ENCODE measurements around the gene PPM1N.
A peak's percentile ranks its signal among the peaks of the same experiment; 100 is the strongest.
"Not testable (repeated sequence)": the region's sequence is repeated elsewhere in the genome, so short reads cannot be mapped to it uniquely, and the experiment has no call there.

Gene PPM1N

DNA sequence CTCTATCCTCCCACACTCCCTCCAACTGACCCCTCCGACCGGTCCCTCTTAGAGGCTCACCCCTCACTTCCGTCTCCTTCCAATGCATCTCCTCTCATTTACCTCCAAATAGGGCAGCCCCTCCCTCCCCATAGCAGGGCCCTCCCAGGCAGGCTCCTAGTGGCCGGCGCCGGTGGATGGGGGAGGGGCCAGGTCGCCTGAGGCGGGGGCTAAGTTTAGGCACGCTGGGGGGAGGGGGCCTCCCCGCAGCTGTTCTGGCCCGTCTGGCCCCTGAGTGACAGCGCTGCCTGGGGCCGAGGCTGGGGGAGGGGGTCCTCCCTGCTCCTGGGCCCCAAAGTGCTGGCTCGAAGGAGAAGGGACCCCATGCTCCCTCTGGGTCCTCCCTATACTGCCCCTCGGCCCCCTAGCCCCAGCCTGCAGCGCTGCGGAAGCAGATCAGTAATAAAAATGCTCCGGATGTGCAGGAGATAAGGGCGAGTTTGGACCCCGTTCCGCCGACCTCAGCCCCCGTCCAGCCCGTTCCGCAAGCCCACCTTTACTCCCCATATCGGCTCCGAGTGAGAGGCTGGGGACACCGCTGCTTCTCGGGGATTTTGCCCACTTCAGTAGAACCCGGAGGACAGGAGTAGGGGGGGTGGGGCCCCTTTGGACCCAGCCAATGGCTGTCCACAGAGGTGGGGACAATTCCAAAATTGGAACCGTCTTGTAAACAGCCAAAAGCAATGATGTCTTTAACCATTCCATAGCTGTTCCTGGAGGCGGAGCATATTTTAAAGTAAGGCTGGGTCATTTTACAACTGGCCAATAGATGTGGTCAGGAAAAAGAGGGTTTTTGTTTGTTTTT lies 5.4 kb upstream of the PPM1N start:
- no peak for DNase-seq

DNA sequence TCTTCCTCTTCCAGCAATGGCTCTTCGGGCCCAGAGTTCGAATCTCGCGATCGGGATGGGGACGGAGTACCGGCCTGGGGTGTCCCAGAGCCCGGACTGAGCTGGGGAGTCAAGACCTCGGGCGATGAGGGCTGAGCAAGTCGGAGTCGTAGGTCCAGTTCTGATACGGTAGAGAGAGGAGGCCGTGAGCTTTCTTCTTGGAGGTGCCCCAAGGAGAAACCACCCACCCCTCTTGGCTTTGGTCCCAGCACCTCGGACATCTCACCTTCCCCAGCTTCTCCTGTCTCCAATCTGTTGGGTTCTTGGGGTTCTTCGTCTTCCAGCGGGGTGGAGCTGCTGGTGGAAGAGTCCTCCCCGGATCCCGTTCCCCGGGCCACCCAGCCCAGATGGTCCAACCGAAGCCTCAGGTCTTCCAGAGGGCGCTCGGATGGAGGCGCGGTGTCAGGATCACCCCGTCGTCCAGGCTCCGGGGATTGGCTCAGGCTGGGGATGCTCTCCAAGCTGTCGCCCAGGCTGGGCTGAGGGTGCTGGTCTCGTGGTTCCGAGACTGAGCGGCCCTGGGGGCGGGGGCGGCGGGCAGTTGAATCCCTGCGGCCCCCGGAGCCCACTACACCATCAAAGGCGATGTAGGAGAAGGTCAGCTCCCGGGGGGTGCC lies 3.9 kb upstream of the PPM1N start:
- DNase-seq = no peak

DNA sequence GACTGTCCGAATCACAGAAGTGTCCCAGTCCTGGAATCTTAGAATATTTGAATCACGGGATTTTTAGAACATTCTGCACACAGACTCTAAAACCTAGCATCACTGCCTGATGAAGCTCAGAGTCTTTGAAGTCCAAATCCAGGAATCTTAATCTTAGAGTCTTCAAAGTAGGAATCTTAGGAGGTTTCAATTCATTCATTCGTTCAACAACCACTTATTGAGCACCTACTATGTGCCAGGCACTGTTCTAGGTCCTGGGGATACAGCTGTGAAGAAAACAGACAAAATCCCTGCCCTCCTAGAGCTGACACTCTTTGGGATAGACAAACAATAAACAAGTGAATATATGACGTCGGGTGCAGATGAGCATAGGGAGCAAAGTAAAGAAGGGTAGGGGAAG lies 3.1 kb upstream of the PPM1N start:
- DNase-seq = no peak

DNA sequence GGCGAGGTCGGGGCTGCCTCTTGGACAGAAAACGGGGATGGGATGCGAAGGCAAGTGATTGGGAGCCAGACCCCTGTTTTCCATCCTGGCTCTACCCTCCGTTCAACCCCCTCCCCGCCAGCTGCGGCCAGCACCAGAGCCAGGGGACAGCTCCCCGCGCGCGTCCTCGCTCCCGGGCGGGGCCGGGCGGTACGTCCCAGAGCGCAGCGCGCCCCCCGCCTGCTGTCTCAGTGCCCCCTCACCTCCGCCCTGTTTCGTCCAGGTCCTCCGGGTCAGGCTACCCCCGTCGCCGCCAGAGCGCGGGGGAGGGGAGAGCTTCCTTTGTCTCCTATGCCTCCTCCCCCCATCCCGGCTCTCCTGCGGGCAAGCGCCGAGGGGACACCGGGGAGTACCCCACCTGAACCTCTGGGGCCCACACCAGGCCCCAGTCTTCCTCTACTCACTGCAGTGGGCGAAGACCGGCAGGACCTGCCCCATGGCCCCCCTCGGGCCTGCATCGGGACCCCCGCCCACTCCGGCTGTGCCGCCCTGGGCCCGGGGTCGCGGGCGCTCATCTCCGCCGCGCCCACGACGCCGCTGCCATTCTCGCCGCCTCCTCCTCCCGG lies 1.8 kb upstream of the PPM1N start:
- DNase-seq = no peak

DNA sequence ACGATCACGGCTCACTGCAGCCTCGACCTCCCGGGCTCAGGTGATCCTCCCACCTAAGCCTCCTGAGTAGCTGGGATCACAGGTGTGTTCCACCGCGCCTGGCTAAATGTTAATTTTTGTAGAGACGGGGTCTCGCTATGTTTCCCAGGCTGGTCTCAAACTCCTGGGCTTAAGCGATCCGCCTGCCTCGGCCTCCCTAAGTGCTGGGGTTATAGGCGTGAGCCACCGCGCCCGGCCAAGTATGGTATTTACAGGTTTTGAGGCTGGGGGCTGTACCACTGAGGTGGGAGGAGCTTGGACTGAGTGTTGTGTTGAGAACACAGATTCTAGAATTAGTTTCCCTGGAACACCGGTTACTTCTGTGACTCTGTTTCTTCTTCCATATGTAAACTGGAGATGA lies 452 bp upstream of the PPM1N start:
- DNase-seq = no peak

DNA sequence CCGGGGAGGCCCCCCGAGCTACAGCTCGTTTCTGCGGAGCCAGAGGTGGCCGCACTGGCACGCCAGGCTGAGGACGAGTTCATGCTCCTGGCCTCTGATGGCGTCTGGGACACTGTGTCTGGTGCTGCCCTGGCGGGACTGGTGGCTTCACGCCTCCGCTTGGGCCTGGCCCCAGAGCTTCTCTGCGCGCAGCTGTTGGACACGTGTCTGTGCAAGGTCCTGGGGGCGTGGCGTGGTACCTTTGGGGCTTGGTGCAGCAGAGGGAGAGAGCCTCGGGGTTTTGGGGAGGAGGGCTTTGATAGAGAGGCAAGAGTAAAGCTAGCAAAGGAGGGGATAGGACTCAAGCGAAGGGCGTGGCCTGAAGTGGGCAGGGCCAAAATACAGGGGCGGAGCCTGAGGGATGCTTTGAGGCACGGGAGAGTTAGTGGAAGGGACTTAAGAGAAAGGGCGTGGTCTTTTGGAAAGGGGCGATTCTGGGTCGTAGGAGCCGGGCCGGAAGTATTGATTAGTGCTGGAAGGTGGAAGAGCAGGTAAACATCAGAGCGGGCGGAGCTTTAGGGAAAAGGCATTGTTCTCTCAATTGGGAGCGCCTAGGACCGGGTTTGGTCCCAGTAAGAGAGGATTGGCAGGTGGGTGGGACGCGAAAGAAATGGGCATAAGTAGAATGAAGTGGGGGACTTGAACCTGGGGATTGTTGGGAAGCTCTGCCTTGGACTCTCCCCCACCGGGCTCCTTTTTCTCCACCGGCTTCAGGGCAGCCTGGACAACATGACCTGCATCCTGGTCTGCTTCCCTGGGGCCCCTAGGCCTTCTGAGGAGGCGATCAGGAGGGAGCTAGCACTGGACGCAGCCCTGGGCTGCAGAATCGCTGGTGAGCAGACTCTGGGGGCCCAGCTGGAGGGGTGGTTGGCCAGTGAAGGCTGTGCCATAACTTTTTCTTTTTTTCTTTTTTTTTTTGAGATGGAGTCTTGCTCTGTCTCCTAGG lies 1.2 kb downstream of the PPM1N start:
- DNase-seq = no peak

DNA sequence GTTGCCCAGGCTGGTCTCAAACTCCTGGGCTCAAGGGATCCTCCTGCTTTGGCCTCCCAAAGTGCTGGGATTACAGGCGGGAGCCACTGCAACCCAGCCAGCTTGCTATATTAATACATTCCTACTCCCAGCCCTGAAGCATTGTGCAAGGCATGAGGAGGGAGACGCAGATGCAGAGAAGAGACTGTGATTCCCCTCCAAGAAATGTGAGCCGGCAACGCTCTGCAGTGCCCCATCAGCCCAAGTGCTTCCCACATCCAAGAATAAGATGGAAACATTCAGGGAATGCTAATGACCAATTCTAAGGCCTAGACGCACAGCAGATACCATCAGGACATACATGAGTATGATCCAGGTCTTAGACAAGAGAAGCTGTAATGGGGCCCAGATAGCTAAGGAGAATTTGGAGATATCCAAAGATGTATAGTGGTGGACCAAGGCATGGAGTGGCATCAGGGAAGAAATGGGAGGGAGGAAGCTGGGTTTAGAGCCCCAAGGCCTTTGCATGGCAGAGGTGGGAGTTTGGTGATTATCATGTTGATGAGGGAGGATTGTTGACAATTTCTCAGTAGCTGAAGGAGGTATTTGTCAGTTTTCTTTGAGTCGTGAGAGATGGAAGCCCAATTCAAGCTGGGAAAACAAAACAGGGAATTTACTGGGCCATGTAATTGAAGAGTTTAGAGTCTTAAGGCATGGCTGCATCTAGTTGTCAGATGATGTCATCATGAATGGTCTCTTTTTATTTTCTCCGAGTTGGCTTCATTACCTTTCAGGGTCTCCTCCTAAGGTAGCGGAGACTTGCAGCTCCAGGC lies 2.9 kb downstream of the PPM1N start:
- no peak for DNase-seq

DNA sequence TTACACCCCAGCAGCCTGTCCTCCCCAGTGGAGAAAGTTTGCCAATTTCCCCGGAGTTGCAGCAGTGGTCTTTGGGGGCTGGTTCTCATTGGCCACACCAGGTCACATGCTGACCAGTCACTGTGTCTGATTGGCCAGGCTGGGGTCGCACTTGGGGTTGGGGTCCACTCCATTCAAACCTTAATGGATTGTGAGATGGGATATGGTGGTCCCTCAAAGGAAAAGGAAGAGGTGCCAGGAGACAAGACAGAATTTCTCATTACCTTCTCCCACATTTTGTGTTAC lies 3.4 kb downstream of the PPM1N start:
- no peak for DNase-seq

DNA sequence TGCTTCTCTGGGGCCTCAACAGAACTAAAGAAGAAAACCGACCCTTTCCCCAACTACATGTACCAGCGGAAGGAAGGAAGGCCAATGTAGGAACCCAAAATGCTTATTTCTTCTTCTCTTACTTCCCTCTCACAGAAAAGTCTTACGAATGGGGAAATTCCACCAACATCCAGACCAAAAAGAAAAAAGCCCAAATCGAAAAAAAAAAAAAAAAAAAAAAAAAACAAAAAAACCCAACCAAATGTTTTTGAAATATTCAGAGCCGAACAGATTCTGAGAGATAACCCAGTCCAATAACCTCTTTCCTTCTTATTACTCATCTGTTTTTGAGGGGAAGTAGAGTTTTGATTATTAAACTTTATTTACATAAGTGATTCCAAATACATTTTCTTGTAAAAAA lies 3.9 kb downstream of the PPM1N start:
- no peak for DNase-seq

DNA sequence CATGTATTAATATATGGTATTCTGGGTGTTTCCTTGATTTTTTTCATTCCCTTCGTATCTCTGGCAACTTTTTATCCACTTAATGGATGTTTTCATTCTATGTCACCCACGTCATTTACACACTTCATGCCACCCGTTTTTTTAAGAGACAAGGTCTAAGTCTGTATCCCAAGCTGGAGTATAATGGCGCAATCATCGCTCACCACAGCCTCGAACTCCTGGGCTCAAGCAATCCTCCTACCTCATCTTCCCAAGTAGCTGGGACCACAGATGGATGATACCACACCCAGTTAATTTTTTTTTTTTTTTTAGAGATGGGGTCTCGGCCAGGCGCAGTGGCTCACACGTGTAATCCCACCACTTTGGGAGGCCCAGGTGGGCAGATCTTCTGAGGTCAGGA lies 5.7 kb downstream of the PPM1N start:
- no peak for DNase-seq

DNA sequence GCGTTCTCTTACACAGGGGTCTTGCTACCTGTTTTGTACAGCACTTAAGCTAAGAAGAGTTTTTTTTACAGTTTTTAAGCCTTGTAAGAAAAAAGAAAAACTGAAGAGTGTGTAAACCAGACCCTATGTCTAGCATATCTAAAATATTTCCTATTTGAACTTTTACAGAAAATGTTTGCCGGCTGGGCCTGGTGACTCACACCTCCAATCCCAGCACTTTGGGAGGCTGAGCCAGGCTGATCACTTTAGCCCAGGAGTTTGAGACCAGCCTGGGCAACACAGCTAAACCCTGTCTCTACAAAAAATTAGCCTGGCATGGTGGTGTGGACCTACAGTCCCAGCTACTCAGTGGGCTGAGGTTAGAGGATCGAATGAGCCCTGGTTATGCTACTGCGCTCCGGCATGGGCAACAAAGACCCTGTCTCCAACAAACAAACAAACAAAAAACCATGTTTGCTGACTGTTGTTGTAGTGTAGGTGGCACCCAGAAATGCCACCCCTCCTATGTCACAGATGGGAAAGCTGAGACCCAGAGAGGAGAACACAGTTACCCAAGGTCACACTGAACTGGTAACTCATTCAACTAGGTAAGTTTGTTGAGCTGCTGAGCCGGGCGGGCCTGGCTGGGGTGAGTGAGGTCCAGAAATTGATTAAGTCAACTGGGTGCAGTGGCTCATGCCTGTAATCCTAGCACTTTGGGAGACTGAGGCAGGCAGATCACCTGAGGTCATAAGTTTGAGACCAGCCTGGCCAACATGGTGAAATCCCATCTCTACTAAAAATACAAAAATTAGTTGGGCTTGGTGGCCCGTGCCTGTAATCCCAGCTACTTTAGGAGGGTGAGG lies 7.1 kb downstream of the PPM1N start:
- DNase-seq = no peak

DNA sequence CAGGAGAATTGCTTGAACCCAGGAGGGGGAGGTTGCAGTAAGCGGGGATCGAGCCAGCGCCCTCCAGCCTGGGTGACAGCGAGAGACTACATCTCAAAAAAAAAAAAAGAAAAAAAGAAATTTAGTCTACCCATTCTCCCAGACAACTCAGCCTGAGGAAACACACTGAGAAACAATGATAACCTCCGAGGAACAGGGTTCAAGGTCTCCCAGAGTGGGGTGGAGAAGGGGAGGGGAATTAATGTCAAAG lies 7.7 kb downstream of the PPM1N start:
- DNase-seq = no peak

DNA sequence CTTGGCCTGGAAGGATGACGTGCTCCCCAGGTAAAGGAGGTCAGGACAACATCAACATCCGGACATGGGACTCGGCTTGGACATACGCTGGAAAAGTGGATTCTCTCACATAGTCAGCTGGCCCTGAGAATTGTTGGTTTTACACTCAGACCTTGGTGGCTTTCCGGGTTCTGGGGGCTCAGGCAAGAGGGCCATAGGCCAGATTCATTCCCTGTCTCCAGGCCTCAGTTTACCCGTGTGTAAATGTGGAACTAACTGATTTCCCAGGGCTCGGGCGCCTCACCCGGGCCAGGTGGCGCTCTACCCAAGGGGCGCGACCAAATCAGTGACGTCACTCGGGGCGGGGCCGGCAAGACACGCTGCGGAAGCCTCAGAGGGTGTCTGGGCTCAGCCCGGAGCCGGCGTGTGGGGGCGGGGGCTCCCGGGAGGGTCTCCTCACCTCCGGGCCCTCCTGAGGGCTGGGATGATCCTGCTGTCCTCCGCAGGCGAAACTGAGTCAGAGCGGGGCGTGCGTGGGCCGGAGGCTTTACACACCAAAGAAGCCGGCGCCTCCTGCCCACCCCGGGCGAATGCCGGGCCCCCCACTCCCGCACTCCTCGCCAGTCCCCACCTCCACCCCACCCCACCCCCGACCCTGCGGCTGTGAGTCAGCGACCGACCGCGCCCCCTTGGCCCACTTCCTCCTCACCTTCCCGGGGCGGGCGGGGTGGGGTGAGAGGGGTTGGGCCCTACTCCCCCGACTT lies 8.2 kb downstream of the PPM1N start:
- DNase-seq = peak; percentile 58

DNA sequence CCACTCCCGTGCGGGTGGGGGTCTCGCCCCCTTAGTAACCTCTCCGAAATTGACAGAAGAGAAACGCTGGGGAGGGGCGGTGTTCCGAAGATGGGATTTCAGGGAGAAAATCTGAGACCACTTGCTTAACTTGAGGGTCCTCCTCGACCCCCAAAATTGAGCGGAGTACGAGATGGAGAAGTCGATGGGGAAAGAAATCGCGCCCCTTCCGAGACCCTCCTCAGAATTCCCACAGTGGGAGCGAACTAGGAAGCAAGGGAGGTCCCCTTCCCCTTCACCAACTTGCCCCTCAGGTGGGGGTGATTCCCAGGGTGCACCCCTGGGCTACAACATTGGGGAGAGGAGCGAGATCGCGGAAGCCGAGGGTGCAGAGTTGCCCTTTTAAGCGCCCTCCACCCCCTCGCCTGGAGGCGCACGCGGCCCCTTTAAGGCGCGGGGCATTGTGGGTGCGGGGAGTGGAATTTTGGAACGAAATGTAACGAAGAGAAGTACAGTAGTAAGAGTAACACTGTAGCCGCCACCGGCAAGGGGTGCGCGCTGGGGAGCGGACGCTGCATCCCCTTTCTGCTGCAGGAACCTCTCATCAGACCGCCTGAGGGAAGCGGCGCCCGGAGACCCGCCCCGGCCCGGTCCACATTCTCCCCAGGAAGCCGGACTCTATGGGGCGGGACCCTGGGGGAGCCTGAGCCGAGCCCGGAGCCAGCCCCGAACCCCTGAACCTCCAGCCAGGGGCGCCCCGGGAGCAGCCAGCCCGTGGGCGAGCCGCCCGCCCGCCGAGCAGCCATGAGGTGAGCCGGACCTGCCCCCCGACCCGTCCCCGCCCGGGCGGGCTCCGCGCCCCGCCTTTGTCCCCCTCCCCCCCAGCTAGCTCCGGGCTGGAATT lies 9.0 kb downstream of the PPM1N start, which contains the start of gene VASP:
Gene VASP (plus strand): TSS at position 491 of the 883 bp plus-strand sequence. CDS start 293 bp downstream, at position 784.
- peak; percentile 43 for DNase-seq

DNA sequence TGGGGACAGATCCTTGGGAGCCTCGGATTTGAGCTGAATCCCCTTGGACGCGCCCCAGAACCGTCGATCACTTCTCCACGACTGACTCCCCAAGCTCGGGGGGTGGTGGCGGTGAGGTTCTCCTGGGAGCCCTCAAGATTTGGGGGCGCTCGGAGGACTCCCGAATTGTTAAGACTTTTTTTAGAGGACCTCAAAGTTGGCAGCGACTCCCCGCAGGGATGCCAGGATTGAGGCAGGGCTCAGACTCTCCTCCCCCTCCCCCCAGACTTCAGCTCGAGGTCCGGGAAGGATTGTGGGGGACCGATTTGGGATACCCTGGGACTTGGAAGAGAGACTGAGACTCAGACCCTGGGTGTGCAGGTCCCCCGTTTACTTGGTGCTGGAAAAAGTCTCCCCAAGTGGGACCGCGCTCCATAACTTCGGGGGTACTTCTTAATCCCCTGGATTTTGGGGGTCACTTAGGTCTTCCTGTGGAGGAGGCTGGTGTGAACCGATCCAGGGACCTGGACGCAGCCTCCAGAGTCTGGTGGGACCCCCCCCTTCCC lies 9.7 kb downstream of the PPM1N start:
- no peak for DNase-seq

DNA sequence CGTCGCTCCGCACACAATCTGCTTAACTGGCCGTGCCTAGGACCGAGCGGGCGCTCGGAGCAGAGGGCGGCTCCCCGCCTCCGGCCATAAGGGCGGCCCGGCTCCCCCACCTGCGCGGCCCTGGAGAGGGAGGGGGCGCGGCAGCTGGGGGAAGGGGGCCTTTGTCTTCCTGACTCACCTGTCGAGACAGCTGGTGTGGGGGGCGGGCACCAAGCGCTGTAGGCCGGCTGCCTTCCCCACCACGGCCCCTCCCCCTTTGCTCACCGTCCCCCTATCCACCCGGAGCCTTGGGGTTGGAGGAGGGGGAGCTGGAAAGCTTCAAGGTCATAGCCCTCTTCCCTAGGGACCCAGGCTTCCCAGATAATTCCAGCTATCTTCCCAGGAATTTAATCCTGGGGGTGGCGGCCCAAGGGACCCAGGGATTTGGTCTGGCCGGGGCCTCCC lies 10.2 kb downstream of the PPM1N start:
- no peak for DNase-seq

DNA sequence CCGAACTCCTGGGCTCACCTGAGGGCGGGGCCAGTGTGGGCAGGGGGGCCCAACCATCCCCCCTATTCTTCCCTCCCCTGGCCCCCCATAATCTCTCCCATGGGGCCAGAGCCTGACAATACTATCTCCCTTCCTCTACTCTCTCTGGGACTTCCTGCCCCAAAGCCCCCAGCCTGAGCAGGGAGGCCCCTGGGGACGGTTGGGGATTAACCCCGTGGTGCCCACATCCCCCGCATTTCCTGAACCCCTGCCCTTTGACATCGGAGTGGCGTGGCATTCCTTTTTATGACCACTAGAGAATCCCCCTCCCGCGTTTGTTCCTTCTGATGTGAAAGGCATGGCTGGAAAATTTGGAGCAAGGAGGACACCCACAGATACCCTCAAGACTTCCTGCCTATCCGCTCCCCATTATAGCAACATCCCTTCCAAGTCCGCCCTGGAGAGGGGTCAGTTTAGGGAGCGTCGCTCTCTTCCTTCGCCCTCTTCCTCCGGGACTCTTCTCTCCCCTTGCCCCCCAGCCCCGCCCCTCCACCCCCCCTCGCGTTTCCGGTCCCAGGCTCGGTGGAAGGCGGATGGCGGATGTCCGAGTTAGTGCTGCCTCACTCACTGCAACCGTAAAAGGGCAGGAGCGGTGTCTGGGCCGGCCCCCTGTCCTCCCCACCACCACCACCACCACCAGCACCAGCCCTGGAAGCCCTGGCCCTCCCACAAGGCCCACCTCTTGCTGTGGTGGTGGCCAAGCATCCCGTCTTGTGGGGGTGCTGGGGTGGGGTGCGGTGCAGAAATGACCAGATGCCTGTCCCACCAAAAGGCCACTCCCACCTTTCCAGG lies 10.8 kb downstream of the PPM1N start:
- DNase-seq = peak; percentile 24

DNA sequence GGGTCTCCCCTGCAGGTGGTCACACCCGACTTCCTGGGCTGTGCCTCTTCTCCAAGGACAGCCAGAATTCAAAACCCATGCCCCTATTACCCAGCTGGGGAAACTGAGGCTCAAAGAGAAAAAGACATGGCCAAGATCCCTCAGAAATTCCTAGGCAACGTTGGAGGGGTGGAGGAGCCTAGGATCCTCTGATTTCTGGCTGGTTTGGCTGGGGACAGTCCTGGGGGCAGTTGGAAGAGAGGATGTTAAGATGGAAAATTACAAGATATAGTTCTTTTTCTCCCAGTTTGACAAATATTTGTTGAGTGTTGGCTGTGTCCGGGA lies 11.4 kb downstream of the PPM1N start:
- DNase-seq = no peak

DNA sequence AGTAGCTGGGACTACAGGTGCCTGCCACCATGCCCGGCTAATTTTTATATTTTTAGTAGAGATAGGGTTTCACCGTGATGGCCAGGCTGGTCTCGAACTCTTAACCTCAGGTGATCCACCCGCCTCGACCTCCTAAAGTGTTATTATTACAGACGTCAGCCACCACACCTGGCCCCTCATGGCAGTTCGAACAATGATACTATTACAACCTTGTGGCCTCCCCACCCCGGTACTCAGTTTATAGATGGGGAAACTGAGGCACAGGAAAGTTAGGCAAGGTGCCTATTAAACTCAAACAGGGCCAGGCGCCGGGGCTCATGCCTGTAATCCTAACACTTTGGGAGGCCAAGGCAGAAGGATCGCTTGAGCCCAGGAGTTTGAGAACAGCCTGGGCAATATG lies 12.1 kb downstream of the PPM1N start:
- not testable (repeated sequence) for DNase-seq
